HEK293 (cell line): ENCODE measurements around the gene CMIP.

Experiments used
- BCL11A ChIP-seq: fragments of 450-650 bp; formaldehyde crosslinking; IDR thresholded peaks from 2 replicates; pipeline ENCODE4 v1.5.1; 2016; ENCODE audit warnings: low read depth, missing biosample characterization, missing genetic modification characterization
- BCL6B ChIP-seq: fragments of 450-650 bp; formaldehyde crosslinking; IDR thresholded peaks from 2 replicates; pipeline ENCODE4 v1.5.1; 2017; ENCODE audit warnings: missing biosample characterization, missing genetic modification characterization
- CTCF ChIP-seq: fragments of 450-650 bp; formaldehyde crosslinking; IDR thresholded peaks from 2 replicates; pipeline ENCODE4 v1.5.1; 2016; ENCODE audit warnings: missing biosample characterization, missing genetic modification characterization
- HOXA7 ChIP-seq: sonication (generic); formaldehyde crosslinking; IDR thresholded peaks from 2 replicates; pipeline ENCODE4 v1.8.1; 2022; ENCODE audit warnings: missing genetic modification reagents, borderline replicate concordance
- INSM2 ChIP-seq: fragments of 450-650 bp; formaldehyde crosslinking; IDR thresholded peaks from 2 replicates; pipeline ENCODE4 v1.5.1; 2016; ENCODE audit warnings: missing biosample characterization, missing genetic modification characterization
- PATZ1 ChIP-seq: fragments of 450-650 bp; formaldehyde crosslinking; IDR thresholded peaks from 2 replicates; pipeline ENCODE4 v1.5.1; 2016; ENCODE audit warnings: missing biosample characterization, missing genetic modification characterization
- REST ChIP-seq: fragments of 450-650 bp; formaldehyde crosslinking; IDR thresholded peaks from 2 replicates; pipeline ENCODE4 v1.5.1; 2016; ENCODE audit warnings: missing biosample characterization, missing genetic modification characterization
- YY1 ChIP-seq: fragments of 450-650 bp; formaldehyde crosslinking; IDR thresholded peaks from 2 replicates; pipeline ENCODE4 v1.5.1; 2018; ENCODE audit warnings: missing biosample characterization, missing genetic modification characterization
- ZNF10 ChIP-seq: fragments of 450-650 bp; formaldehyde crosslinking; IDR thresholded peaks from 2 replicates; pipeline ENCODE4 v1.5.1; 2017; ENCODE audit warnings: missing biosample characterization, missing genetic modification characterization
- ZNF133 ChIP-seq: fragments of 450-650 bp; formaldehyde crosslinking; IDR thresholded peaks from 2 replicates; pipeline ENCODE4 v1.5.1; 2016; ENCODE audit warnings: missing biosample characterization, missing genetic modification characterization
- ZNF354C ChIP-seq: fragments of 450-650 bp; formaldehyde crosslinking; IDR thresholded peaks from 2 replicates; pipeline ENCODE4 v1.5.1; 2016; ENCODE audit warnings: missing biosample characterization, missing genetic modification characterization, low read depth, borderline replicate concordance
- ZNF416 ChIP-seq: fragments of 450-650 bp; formaldehyde crosslinking; IDR thresholded peaks from 2 replicates; pipeline ENCODE4 v1.5.1; 2016; ENCODE audit warnings: missing biosample characterization, missing genetic modification characterization
- ZNF521 ChIP-seq: fragments of 450-650 bp; formaldehyde crosslinking; IDR thresholded peaks from 2 replicates; pipeline ENCODE4 v1.5.1; 2017; ENCODE audit warnings: missing biosample characterization, mild to moderate bottlenecking, missing genetic modification characterization

- TF ChIP-seq CTCF (tag by site-specific recombination) (no peak), ZNF10 (tag by site-specific recombination) (no peak), ZNF354C (tag by site-specific recombination) (no peak), BCL11A (no peak), ZNF133 (tag by site-specific recombination) (no peak), ZNF521 (no peak), REST (no peak), PATZ1 (tag by site-specific recombination) (no peak), BCL6B (tag by site-specific recombination) (no peak), INSM2 (tag by site-specific recombination) (no peak), YY1 (no peak), ZNF416 (tag by site-specific recombination) (no peak), HOXA7 (CRISPR knock-in tag) (no peak)
Observed at GRCh38 chr16:81640681-81641070, 196.1 kb downstream of the CMIP start.
